ENCODE data around the gene PPT2.
"Not testable (repeated sequence)": the region's sequence is repeated elsewhere in the genome, so short reads cannot be mapped to it uniquely, and the experiment has no call there.

DNA sequence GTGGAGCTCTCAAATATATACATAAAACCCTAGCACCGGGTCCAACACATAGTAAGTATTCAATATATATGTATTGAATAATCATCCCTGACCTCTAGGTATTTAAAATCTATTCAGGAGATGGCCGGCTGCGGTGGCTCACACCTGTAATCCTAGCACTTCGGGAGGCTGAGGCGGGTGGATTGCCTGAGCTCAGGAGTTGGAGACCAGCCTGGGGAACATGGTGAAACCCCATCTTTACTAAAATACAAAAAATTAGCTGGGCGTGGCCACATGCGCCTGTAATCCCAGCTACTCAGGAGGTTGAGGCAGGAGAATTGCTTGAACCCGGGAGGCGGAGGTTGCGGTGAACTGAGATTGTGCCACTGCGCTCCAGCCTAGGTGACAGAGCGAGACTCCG, 39.2 kb downstream of the PPT2 start:
- TF ChIP-seq, protein P1, sequence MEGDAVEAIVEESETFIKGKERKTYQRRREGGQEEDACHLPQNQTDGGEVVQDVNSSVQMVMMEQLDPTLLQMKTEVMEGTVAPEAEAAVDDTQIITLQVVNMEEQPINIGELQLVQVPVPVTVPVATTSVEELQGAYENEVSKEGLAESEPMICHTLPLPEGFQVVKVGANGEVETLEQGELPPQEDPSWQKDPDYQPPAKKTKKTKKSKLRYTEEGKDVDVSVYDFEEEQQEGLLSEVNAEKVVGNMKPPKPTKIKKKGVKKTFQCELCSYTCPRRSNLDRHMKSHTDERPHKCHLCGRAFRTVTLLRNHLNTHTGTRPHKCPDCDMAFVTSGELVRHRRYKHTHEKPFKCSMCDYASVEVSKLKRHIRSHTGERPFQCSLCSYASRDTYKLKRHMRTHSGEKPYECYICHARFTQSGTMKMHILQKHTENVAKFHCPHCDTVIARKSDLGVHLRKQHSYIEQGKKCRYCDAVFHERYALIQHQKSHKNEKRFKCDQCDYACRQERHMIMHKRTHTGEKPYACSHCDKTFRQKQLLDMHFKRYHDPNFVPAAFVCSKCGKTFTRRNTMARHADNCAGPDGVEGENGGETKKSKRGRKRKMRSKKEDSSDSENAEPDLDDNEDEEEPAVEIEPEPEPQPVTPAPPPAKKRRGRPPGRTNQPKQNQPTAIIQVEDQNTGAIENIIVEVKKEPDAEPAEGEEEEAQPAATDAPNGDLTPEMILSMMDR (IDR thresholded peaks at IDR 0.05) = not testable (repeated sequence)
- not testable (repeated sequence) for TF ChIP-seq POLR2AphosphoS5 (IDR thresholded peaks at IDR 0.05); POLR2A (IDR thresholded peaks at IDR 0.05; ENCODE audit: low read depth); EP300 (IDR thresholded peaks at IDR 0.05)
